IMR-90 (cell line): ENCODE results near the gene SUN1. TPM values are rescaled to one million over a fixed set of nuclear protein-coding genes. Genes with fewer than 3 reads are reported as not detected.
"Not testable (repeated sequence)": the region's sequence is repeated elsewhere in the genome, so short reads cannot be mapped to it uniquely, and the experiment has no call there.

ENCODE experiments used
- ATAC-seq: fragments of 200-7000 bp; cut with Tn5 transposase; 2 replicates; pipeline ENCODE4 v1.9.1; 2020; ENCODE audit warnings: low read depth, mild to moderate bottlenecking, moderate library complexity
- BruUV-seq: library from RNA; stranded (reverse); fragments of 400-500 nt; replicated peaks from 2 replicates; lab custom pipeline; 2021; lab: Mats Ljungman, UMichigan
- CTCF ChIA-PET: fragments of 300-600 bp; formaldehyde crosslinking; extraction: SDS; loops from one replicate; lab custom pipeline; 2021; ENCODE audit warnings: antibody characterized with exemption; lab: Yijun Ruan, JAX
- POLR2A ChIA-PET: fragments of 300-600 bp; sonication (Branson Sonifier 250); formaldehyde crosslinking; loops from one replicate; lab custom pipeline; 2022; ENCODE audit warnings: antibody characterized with exemption; ENCODE audit not compliant: unreplicated experiment; lab: Charles Lee
- DNase-seq: peaks from one replicate; pipeline ENCODE4 v3.0.0; 2013
- H2AFZ ChIP-seq: replicated peaks from 2 replicates; pipeline ENCODE3; 2013; ENCODE audit warnings: low read length, mild to moderate bottlenecking; ENCODE audit not compliant: poor library complexity
- H2AK5ac ChIP-seq: 2 replicates; pipeline ENCODE4 v1.6.1; 2013; ENCODE audit warnings: low read depth, low read length, inconsistent platforms
- H2AK9ac ChIP-seq: replicated peaks from 2 replicates; pipeline ENCODE3; 2013; ENCODE audit warnings: mild to moderate bottlenecking, low read depth, low read length, moderate library complexity; ENCODE audit not compliant: poor library complexity
- H2BK120ac ChIP-seq: 2 replicates; pipeline ENCODE4 v1.6.1; 2013; ENCODE audit warnings: low read depth, low read length, inconsistent platforms
- H2BK15ac ChIP-seq: 3 replicates; pipeline ENCODE4 v1.6.1; 2013; ENCODE audit warnings: low read depth, low read length, inconsistent platforms
- H2BK20ac ChIP-seq: 2 replicates; pipeline ENCODE4 v1.6.1; 2013; ENCODE audit warnings: low read depth, mild to moderate bottlenecking, inconsistent platforms, low read length, moderate library complexity
- H2BK5ac ChIP-seq: 2 replicates; pipeline ENCODE4 v1.6.1; 2013; ENCODE audit warnings: mild to moderate bottlenecking, low read depth, low read length, inconsistent platforms; ENCODE audit not compliant: poor library complexity, severe bottlenecking
- H3K14ac ChIP-seq: replicated peaks from 2 replicates; pipeline ENCODE4 v1.6.1; 2013; ENCODE audit warnings: low read depth, low read length, inconsistent platforms
- H3K18ac ChIP-seq: 2 replicates; pipeline ENCODE4 v1.6.1; 2013; ENCODE audit warnings: low read depth, low read length, control low read depth
- H3K23ac ChIP-seq: 2 replicates; pipeline ENCODE4 v1.6.1; 2013; ENCODE audit warnings: low read depth, low read length, inconsistent platforms
- H3K27ac ChIP-seq: 2 replicates; pipeline ENCODE4 v1.5.1; 2013; ENCODE audit warnings: mild to moderate bottlenecking, control low read depth, low read length; ENCODE audit not compliant: insufficient read depth
- H3K27me3 ChIP-seq: 2 replicates; pipeline ENCODE4 v1.6.1; 2013; ENCODE audit warnings: low read length; ENCODE audit not compliant: control insufficient read depth, insufficient read depth
- H3K36me3 ChIP-seq: 2 replicates; pipeline ENCODE4 v1.6.1; 2013; ENCODE audit warnings: low read length, mixed read lengths; ENCODE audit not compliant: control insufficient read depth, insufficient read depth
- H3K4ac ChIP-seq: 2 replicates; pipeline ENCODE4 v1.6.1; 2013; ENCODE audit warnings: low read depth, low read length, inconsistent platforms
- H3K4me1 ChIP-seq: 2 replicates; pipeline ENCODE4 v1.6.1; 2013; ENCODE audit warnings: low read length, mixed read lengths; ENCODE audit not compliant: control insufficient read depth, insufficient read depth
- H3K4me2 ChIP-seq: 2 replicates; pipeline ENCODE4 v1.6.1; 2013; ENCODE audit warnings: low read depth, mild to moderate bottlenecking, control low read depth, low read length, moderate library complexity
- H3K4me3 ChIP-seq: 2 replicates; pipeline ENCODE4 v1.5.1; 2013; ENCODE audit warnings: low read depth, mild to moderate bottlenecking, control low read depth, low read length, moderate library complexity; ENCODE audit not compliant: insufficient read depth
- H3K56ac ChIP-seq: 2 replicates; pipeline ENCODE4 v1.6.1; 2013; ENCODE audit warnings: low read length, inconsistent platforms; ENCODE audit not compliant: insufficient read depth; ENCODE audit errors: extremely low read depth
- H3K79me1 ChIP-seq, 2 experiments: 2 replicates each; pipeline ENCODE4 v1.6.1; 2013; ENCODE audit warnings: low read length in 2 of 2, inconsistent platforms in 1 of 2, low read depth in 1 of 2
- H3K9ac ChIP-seq: 2 replicates; pipeline ENCODE4 v1.6.1; 2013; ENCODE audit warnings: low read depth, low read length, control low read depth
- H3K9me1 ChIP-seq: 2 replicates; pipeline ENCODE4 v1.6.1; 2013; ENCODE audit warnings: low read length, inconsistent platforms; ENCODE audit not compliant: insufficient read depth
- H3K9me3 ChIP-seq: 2 replicates; pipeline ENCODE4 v1.6.1; 2013; ENCODE audit warnings: low read length; ENCODE audit not compliant: control insufficient read depth, insufficient read depth
- H4K20me1 ChIP-seq: 2 replicates; pipeline ENCODE4 v1.6.1; 2013; ENCODE audit warnings: low read length, inconsistent platforms; ENCODE audit not compliant: insufficient read depth
- H4K5ac ChIP-seq: 2 replicates; pipeline ENCODE4 v1.6.1; 2013; ENCODE audit warnings: mild to moderate bottlenecking, low read depth, low read length, control low read depth
- H4K8ac ChIP-seq, 2 experiments: 2 replicates each; pipeline ENCODE4 v1.6.1; 2013; ENCODE audit warnings: low read depth in 2 of 2, low read length in 2 of 2, control low read depth in 1 of 2, inconsistent platforms in 1 of 2
- H4K91ac ChIP-seq: 2 replicates; pipeline ENCODE4 v1.6.1; 2013; ENCODE audit warnings: low read depth, low read length, inconsistent platforms; ENCODE audit not compliant: insufficient read depth
- WGBS, 2 experiments: methylation state at CpG; one replicate each; pipeline versions ENCODE4 v1.1.5 to v1.1.7; 2013; ENCODE audit warnings: missing lambda C conversion rate in 2 of 2; ENCODE audit not compliant: insufficient read length in 1 of 2; ENCODE audit errors: extremely low coverage in 2 of 2; 5-methylcytosine and 5-hydroxymethylcytosine counted together
- dilution Hi-C: fragments of 300-500 bp; cut with HindIII; formaldehyde crosslinking; loops from one replicate; pipeline ENCODE4 v1.14.3; 2018; ENCODE audit warnings: low sequenced_read_pairs; ENCODE audit not compliant: unreplicated experiment
- in situ Hi-C: fragments of 300-500 bp; cut with MboI; formaldehyde crosslinking; loops from 3 replicates; pipeline ENCODE4 v1.14.3; 2019; ENCODE audit warnings: low sequenced_read_pairs, inconsistent platforms, mixed read lengths
- intact Hi-C: fragments of 100-400 bp; cut with micrococcal nuclease; formaldehyde crosslinking; loops from 2 replicates; pipeline ENCODE4 v1.10.0; 2022
- polyA plus RNA-seq, 3 experiments: library from polyadenylated mRNA; depleted of rRNA; stranded (reverse); fragments of >200 nt; gene quantifications; 2 replicates each; pipeline ENCODE4 v1.2.3, GENCODE V29; 2012; ENCODE audit warnings: low replicate concordance in 1 of 3
- total RNA-seq: library from RNA; depleted of rRNA; stranded (reverse); fragments of >200 nt; gene quantifications from 2 replicates; pipeline ENCODE4 v1.2.3, GENCODE V29; 2012

SUN1 gene
- total and polyA plus RNA-seq, 2 of the 4 experiments (the other 2 are of a cell fraction): 113 to 239 TPM

GRCh38 chr7:796434-797169, 35.7 kb upstream of the SUN1 start:
- no CpG with 5 or more reads among the region's 10 CpGs for WGBS, 2 experiments
- H2AK9ac ChIP-seq, H3K9me3 ChIP-seq, H3K27ac ChIP-seq, H3K14ac ChIP-seq, H3K4me1 ChIP-seq, dilution Hi-C loops, ATAC-seq, intact Hi-C loops, H3K4ac ChIP-seq, H2AFZ ChIP-seq, POLR2A ChIA-PET, BruUV-seq, H2BK120ac ChIP-seq, H3K56ac ChIP-seq, H3K23ac ChIP-seq, H4K5ac ChIP-seq, H4K91ac ChIP-seq, H2BK5ac ChIP-seq, H2AK5ac ChIP-seq, H2BK15ac ChIP-seq, H2BK20ac ChIP-seq, H3K4me2 ChIP-seq, in situ Hi-C loops, H3K36me3 ChIP-seq, H3K4me3 ChIP-seq, H3K79me1 ChIP-seq, DNase-seq, H4K20me1 ChIP-seq, H3K27me3 ChIP-seq, H4K8ac ChIP-seq, H3K9ac ChIP-seq, H3K9me1 ChIP-seq, H3K18ac ChIP-seq: not testable (repeated sequence)
- CTCF ChIA-PET: interaction anchor here (0.6 kb wide), 1 partner anchor 364 kb away, joined by 4 read pairs; no protein-coding TSS in a partner anchor
